SK-N-SH (cell line): ENCODE results near the gene BACE2. TPM values are rescaled to one million over a fixed set of nuclear protein-coding genes. Genes with fewer than 3 reads are reported as not detected.

ENCODE experiments used
- CTCF ChIA-PET: fragments of 300-600, 350-600 bp; formaldehyde crosslinking; extraction: SDS; loops from one replicate; lab custom pipeline; 2021; lab: Yijun Ruan, JAX
- POLR2A ChIA-PET: fragments of 350-600 bp; sonication (Branson Sonifier 250); formaldehyde crosslinking; extraction: SDS; loops from one replicate; lab custom pipeline; 2020; ENCODE audit warnings: antibody characterized with exemption, inconsistent platforms; lab: Yijun Ruan, JAX
- DNase-seq: peaks from one replicate; pipeline ENCODE4 v3.0.0; 2012
- H2AFZ ChIP-seq: fragments of 200-600 bp; sonication (generic); 2 replicates; pipeline ENCODE4 v1.8.1; 2016; ENCODE audit warnings: antibody characterized with exemption, mild to moderate bottlenecking, low read depth
- H3F3A ChIP-seq: fragments of 200-600 bp; sonication (generic); replicated peaks from 2 replicates; pipeline ENCODE3; 2016; ENCODE audit warnings: antibody characterized with exemption, mild to moderate bottlenecking; ENCODE audit not compliant: insufficient read depth
- H3K27ac ChIP-seq, 2 experiments: fragments of 200-500 bp in 1 of 2; fragments of 200-600 bp in 1 of 2; sonication (Bioruptor generic) in 1 of 2; sonication (generic), shearing (Covaris generic) in 1 of 2; 2 replicates each; pipeline versions ENCODE4 v1.5.1 to v1.6.1; 2014 to 2016; ENCODE audit warnings: low read depth in 2 of 2, inconsistent platforms in 1 of 2, low read length in 1 of 2, mild to moderate bottlenecking in 1 of 2, mixed read lengths in 1 of 2
- H3K27me3 ChIP-seq: fragments of 200-600 bp; sonication (generic), shearing (Covaris generic); 2 replicates; pipeline ENCODE4 v1.6.1; 2016; ENCODE audit warnings: mixed run types; ENCODE audit not compliant: insufficient read depth
- H3K36me3 ChIP-seq, 2 experiments: fragments of 200-500 bp in 1 of 2; fragments of 200-600 bp in 1 of 2; sonication (Bioruptor generic) in 1 of 2; sonication (generic) in 1 of 2; replicated peaks in 1 of 2; 2 replicates each; pipeline versions ENCODE3 to v1.5.1; 2014 to 2016; ENCODE audit warnings: low read length in 1 of 2, mild to moderate bottlenecking in 1 of 2; ENCODE audit not compliant: insufficient read depth in 2 of 2, control insufficient read depth in 1 of 2
- H3K4me1 ChIP-seq, 2 experiments: fragments of 200-500 bp in 1 of 2; fragments of 200-600 bp in 1 of 2; sonication (Bioruptor generic) in 1 of 2; sonication (generic), shearing (Covaris generic) in 1 of 2; 2 replicates each; pipeline versions ENCODE4 v1.5.1 to v1.6.1; 2014 to 2016; ENCODE audit warnings: low read depth in 1 of 2, low read length in 1 of 2, mixed run types in 1 of 2; ENCODE audit not compliant: insufficient read depth in 2 of 2, control insufficient read depth in 1 of 2
- H3K4me2 ChIP-seq: fragments of 200-600 bp; sonication (generic), shearing (Covaris generic); 2 replicates; pipeline ENCODE4 v1.6.1; 2017; ENCODE audit warnings: mixed run types
- H3K4me3 ChIP-seq, 2 experiments: fragments of 200-500 bp in 1 of 2; fragments of 200-600 bp in 1 of 2; sonication (Bioruptor generic) in 1 of 2; sonication (generic), shearing (Covaris generic) in 1 of 2; 2 replicates each; pipeline versions ENCODE4 v1.5.1 to v1.8.1; 2014 to 2016; ENCODE audit warnings: low read depth in 2 of 2, inconsistent platforms in 1 of 2, low read length in 1 of 2, mild to moderate bottlenecking in 1 of 2, mixed read lengths in 1 of 2, moderate library complexity in 1 of 2
- H3K79me2 ChIP-seq: fragments of 200-600 bp; sonication (generic); 2 replicates; pipeline ENCODE4 v1.8.1; 2017; ENCODE audit warnings: mild to moderate bottlenecking; ENCODE audit not compliant: insufficient read depth
- H3K9ac ChIP-seq: fragments of 200-600 bp; sonication (generic); 2 replicates; pipeline ENCODE4 v1.6.1; 2017; ENCODE audit warnings: mixed run types
- H3K9me2 ChIP-seq: fragments of 200-600 bp; sonication (generic); 2 replicates; pipeline ENCODE4 v1.6.1; 2017; ENCODE audit warnings: mixed run types
- H3K9me3 ChIP-seq: fragments of 200-600 bp; sonication (generic); 2 replicates; pipeline ENCODE4 v1.6.1; 2017; ENCODE audit warnings: mixed run types, mild to moderate bottlenecking, moderate library complexity
- H4K20me1 ChIP-seq: fragments of 200-600 bp; sonication (generic); 2 replicates; pipeline ENCODE4 v1.6.1; 2017; ENCODE audit warnings: mild to moderate bottlenecking, mixed run types; ENCODE audit not compliant: insufficient read depth
- CHD2 ChIP-seq: fragments of 150-350 bp; IDR thresholded peaks from 2 replicates; pipeline ENCODE4 v1.6.1; 2018; ENCODE audit warnings: low read length; ENCODE audit not compliant: partially characterized antibody
- EZH2phosphoT487 ChIP-seq: fragments of 200-600 bp; sonication (generic); IDR thresholded peaks from 2 replicates; pipeline ENCODE4 v1.6.1; 2017; ENCODE audit warnings: low read depth, mixed run types, mild to moderate bottlenecking, antibody characterized with exemption, moderate library complexity, borderline replicate concordance
- FOSL2 ChIP-seq: IDR thresholded peaks from 2 replicates; pipeline ENCODE4 v1.4.0; 2012; ENCODE audit warnings: low read depth, mild to moderate bottlenecking, moderate library complexity, borderline replicate concordance
- FOXJ3 ChIP-seq: sonication (generic); formaldehyde crosslinking; IDR thresholded peaks from 2 replicates; pipeline ENCODE4 v1.5.1; 2020; ENCODE audit warnings: mild to moderate bottlenecking, missing genetic modification reagents
- GABPA ChIP-seq: IDR thresholded peaks from 2 replicates; pipeline ENCODE4 v1.4.0; 2012; ENCODE audit warnings: low read depth, mild to moderate bottlenecking
- GATA2 ChIP-seq: sonication (generic); formaldehyde crosslinking; IDR thresholded peaks from 2 replicates; pipeline ENCODE4 v1.5.0; 2020; ENCODE audit warnings: mild to moderate bottlenecking, missing genetic modification reagents
- JUND ChIP-seq: IDR thresholded peaks from 2 replicates; pipeline ENCODE4 v1.4.0; 2012
- MEF2A ChIP-seq: IDR thresholded peaks from 2 replicates; pipeline ENCODE4 v1.4.0; 2012; ENCODE audit warnings: low read depth, borderline replicate concordance
- MXI1 ChIP-seq: IDR thresholded peaks from 2 replicates; pipeline ENCODE4 v1.6.1; 2012; ENCODE audit warnings: mild to moderate bottlenecking, low read depth, low read length, improper control_type of control experiment
- POLR2AphosphoS5 ChIP-seq: IDR thresholded peaks from 2 replicates; pipeline ENCODE4 v1.6.1; 2012; ENCODE audit warnings: low read depth, low read length
- RAD21 ChIP-seq: IDR thresholded peaks from 2 replicates; pipeline ENCODE4 v1.6.1; 2012; ENCODE audit warnings: mild to moderate bottlenecking, low read length
- RFX5 ChIP-seq: IDR thresholded peaks from 2 replicates; pipeline ENCODE4 v1.6.1; 2012; ENCODE audit warnings: mild to moderate bottlenecking, improper control_type of control experiment, low read length
- RXRA ChIP-seq: IDR thresholded peaks from 2 replicates; pipeline ENCODE4 v1.4.0; 2012; ENCODE audit warnings: low read depth, mild to moderate bottlenecking, borderline replicate concordance
- SMC3 ChIP-seq: IDR thresholded peaks from 2 replicates; pipeline ENCODE4 v1.6.1; 2012; ENCODE audit warnings: low read depth, low read length, improper control_type of control experiment
- TAF1 ChIP-seq: IDR thresholded peaks from 2 replicates; pipeline ENCODE4 v1.6.1; 2012; ENCODE audit warnings: low read depth, mild to moderate bottlenecking, low read length, moderate library complexity, borderline replicate concordance
- TCF12 ChIP-seq: IDR thresholded peaks from 2 replicates; pipeline ENCODE4 v1.4.0; 2012
- TEAD4 ChIP-seq: IDR thresholded peaks from 2 replicates; pipeline ENCODE4 v1.4.0; 2012; ENCODE audit warnings: mild to moderate bottlenecking, borderline replicate concordance; ENCODE audit not compliant: insufficient read depth
- WGBS: methylation state at CpG from one replicate; pipeline ENCODE4 v1.1.6; 2017; ENCODE audit warnings: low lambda C conversion rate; 5-methylcytosine and 5-hydroxymethylcytosine counted together
- polyA plus RNA-seq, 3 experiments: library from polyadenylated mRNA; depleted of rRNA; stranded (reverse); fragments of >200 nt; gene quantifications; 2 replicates each; pipeline ENCODE4 v1.2.3, GENCODE V29; 2012
- TF ChIP-seq, protein P1 (sequence below): IDR thresholded peaks from 2 replicates; pipeline ENCODE4 v1.6.1; 2012; ENCODE audit warnings: mild to moderate bottlenecking, low read depth, low read length, moderate library complexity
- TF ChIP-seq, protein P2 (sequence below): IDR thresholded peaks from 2 replicates; pipeline ENCODE4 v1.4.0; 2012; ENCODE audit warnings: low read depth, borderline replicate concordance
- TF ChIP-seq, protein P3 (sequence below): IDR thresholded peaks from 2 replicates; pipeline ENCODE4 v1.4.0; 2012; ENCODE audit warnings: low read depth, borderline replicate concordance
- TF ChIP-seq, protein P4 (sequence below): fragments of 150-350 bp; IDR thresholded peaks from 2 replicates; pipeline ENCODE4 v1.6.1; 2017; ENCODE audit warnings: antibody characterized with exemption, low read length, low read depth, borderline replicate concordance
- TF ChIP-seq, protein P5 (sequence below): fragments of 200-600 bp; sonication (generic); IDR thresholded peaks from 2 replicates; pipeline ENCODE4 v1.6.1; 2017; ENCODE audit warnings: antibody characterized with exemption, mild to moderate bottlenecking, moderate library complexity

Gene BACE2
- polyA plus RNA-seq, 1 of the 3 experiments (the other 2 are of a cell fraction), result 23.4 TPM

DNA sequence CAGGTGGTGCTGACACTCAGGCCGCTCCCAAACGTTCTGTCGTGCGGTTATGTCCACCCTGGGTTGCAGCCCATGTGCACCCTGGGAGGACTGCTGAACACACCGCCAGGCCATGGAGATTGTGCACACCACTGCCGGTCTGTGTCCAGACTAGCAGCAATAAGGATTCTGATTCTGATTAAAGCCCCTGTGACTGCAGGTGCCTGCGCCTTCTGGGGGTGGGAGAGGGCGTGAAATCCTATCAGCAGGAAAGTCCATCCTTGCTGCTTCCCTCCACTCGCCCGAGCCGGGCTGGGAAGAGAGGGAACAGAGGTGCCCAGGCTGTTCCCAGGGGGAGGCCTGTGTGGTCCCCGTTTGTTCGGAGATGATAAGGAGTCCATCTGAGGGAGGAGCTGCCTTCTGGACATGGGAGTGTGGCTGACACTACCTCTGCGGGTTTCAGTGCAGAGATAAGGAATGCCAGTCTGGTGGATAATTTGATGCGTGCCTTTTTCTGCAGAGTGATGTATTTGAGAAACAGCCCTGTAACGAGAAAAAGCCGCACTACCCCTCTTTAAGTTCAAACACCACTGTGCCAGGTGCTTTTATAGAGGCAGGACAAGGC is 41.2 kb downstream of the BACE2 start (continued):
- TF ChIP-seq MEF2A (no peak), RXRA (no peak), RAD21 (no peak)

DNA sequence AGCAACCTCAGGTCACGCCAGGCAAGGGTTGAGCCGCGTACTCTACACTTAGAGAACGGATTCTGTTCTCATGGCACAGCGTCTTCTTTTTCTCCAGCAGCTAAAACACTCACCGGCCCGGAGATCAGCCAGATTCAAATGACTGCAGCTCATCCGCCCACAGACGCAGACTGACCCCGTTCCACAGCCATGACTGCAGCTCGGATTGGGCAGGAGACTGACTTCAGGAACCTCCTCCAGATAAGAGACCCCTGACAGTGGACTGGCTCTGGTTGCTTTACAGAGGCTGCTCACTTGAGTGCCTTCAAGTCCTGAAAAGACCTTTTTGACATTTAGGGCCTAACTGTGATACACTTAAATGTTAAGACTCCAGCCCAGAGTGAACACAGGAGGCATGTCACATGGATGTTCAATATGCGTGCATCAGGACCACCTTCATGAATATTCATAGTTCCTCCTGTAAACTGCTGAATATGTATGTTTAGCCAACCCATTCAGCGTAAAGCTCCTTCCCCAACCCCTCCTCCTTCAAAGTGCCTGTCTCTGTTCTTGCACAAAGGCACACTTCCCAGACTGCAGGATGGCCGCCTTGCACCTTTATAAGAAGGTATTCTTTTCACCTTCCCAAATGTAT is 42.6 kb downstream of the BACE2 start:
- no peaks in the 10 kb centered on the region for H4K20me1 ChIP-seq
- WGBS, result 70% methylated on average over 14 of the region's 14 CpGs
- H3K4me1 ChIP-seq, result no peaks in the 10 kb centered on the region
- H3F3A ChIP-seq, result no peaks in the 10 kb centered on the region
- no peak overlapping the region for H3K4me3 ChIP-seq
- no peaks in the 10 kb centered on the region for H3K9me2 ChIP-seq
- no peaks in the 10 kb centered on the region for H3K9me3 ChIP-seq
- ChIA-PET CTCF (no interaction called here), POLR2A (no interaction called here)
- H3K4me2 ChIP-seq, result no peak overlapping the region
- TF ChIP-seq, protein P1, sequence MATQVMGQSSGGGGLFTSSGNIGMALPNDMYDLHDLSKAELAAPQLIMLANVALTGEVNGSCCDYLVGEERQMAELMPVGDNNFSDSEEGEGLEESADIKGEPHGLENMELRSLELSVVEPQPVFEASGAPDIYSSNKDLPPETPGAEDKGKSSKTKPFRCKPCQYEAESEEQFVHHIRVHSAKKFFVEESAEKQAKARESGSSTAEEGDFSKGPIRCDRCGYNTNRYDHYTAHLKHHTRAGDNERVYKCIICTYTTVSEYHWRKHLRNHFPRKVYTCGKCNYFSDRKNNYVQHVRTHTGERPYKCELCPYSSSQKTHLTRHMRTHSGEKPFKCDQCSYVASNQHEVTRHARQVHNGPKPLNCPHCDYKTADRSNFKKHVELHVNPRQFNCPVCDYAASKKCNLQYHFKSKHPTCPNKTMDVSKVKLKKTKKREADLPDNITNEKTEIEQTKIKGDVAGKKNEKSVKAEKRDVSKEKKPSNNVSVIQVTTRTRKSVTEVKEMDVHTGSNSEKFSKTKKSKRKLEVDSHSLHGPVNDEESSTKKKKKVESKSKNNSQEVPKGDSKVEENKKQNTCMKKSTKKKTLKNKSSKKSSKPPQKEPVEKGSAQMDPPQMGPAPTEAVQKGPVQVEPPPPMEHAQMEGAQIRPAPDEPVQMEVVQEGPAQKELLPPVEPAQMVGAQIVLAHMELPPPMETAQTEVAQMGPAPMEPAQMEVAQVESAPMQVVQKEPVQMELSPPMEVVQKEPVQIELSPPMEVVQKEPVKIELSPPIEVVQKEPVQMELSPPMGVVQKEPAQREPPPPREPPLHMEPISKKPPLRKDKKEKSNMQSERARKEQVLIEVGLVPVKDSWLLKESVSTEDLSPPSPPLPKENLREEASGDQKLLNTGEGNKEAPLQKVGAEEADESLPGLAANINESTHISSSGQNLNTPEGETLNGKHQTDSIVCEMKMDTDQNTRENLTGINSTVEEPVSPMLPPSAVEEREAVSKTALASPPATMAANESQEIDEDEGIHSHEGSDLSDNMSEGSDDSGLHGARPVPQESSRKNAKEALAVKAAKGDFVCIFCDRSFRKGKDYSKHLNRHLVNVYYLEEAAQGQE, result no peak
- no peak for TF ChIP-seq GABPA
- no peak for TF ChIP-seq GATA2 (CRISPR knock-in tag)
- no peak for TF ChIP-seq JUND
- TF ChIP-seq, protein P2, sequence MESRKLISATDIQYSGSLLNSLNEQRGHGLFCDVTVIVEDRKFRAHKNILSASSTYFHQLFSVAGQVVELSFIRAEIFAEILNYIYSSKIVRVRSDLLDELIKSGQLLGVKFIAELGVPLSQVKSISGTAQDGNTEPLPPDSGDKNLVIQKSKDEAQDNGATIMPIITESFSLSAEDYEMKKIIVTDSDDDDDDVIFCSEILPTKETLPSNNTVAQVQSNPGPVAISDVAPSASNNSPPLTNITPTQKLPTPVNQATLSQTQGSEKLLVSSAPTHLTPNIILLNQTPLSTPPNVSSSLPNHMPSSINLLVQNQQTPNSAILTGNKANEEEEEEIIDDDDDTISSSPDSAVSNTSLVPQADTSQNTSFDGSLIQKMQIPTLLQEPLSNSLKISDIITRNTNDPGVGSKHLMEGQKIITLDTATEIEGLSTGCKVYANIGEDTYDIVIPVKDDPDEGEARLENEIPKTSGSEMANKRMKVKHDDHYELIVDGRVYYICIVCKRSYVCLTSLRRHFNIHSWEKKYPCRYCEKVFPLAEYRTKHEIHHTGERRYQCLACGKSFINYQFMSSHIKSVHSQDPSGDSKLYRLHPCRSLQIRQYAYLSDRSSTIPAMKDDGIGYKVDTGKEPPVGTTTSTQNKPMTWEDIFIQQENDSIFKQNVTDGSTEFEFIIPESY, result no peak
- TF ChIP-seq, protein P3, sequence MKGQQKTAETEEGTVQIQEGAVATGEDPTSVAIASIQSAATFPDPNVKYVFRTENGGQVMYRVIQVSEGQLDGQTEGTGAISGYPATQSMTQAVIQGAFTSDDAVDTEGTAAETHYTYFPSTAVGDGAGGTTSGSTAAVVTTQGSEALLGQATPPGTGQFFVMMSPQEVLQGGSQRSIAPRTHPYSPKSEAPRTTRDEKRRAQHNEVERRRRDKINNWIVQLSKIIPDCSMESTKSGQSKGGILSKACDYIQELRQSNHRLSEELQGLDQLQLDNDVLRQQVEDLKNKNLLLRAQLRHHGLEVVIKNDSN, result no peak
- TF ChIP-seq, protein P4, sequence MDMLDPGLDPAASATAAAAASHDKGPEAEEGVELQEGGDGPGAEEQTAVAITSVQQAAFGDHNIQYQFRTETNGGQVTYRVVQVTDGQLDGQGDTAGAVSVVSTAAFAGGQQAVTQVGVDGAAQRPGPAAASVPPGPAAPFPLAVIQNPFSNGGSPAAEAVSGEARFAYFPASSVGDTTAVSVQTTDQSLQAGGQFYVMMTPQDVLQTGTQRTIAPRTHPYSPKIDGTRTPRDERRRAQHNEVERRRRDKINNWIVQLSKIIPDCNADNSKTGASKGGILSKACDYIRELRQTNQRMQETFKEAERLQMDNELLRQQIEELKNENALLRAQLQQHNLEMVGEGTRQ, result no peak
- no peak for TF ChIP-seq FOSL2
- no peak for TF ChIP-seq TEAD4
- no peak for TF ChIP-seq EZH2phosphoT487
- TF ChIP-seq SMC3, result no peak
- TF ChIP-seq MXI1, result no peak
- TF ChIP-seq FOXJ3 (CRISPR knock-in tag), result no peak
- TF ChIP-seq TCF12, result no peak
- no peak for TF ChIP-seq POLR2AphosphoS5
- no peak for TF ChIP-seq RXRA
- TF ChIP-seq TAF1, result no peak
- TF ChIP-seq CHD2, result no peak
- no peak for TF ChIP-seq RFX5
- TF ChIP-seq, protein P5, sequence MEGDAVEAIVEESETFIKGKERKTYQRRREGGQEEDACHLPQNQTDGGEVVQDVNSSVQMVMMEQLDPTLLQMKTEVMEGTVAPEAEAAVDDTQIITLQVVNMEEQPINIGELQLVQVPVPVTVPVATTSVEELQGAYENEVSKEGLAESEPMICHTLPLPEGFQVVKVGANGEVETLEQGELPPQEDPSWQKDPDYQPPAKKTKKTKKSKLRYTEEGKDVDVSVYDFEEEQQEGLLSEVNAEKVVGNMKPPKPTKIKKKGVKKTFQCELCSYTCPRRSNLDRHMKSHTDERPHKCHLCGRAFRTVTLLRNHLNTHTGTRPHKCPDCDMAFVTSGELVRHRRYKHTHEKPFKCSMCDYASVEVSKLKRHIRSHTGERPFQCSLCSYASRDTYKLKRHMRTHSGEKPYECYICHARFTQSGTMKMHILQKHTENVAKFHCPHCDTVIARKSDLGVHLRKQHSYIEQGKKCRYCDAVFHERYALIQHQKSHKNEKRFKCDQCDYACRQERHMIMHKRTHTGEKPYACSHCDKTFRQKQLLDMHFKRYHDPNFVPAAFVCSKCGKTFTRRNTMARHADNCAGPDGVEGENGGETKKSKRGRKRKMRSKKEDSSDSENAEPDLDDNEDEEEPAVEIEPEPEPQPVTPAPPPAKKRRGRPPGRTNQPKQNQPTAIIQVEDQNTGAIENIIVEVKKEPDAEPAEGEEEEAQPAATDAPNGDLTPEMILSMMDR, result no peak
- DNase-seq, result no peak
- H3K36me3 ChIP-seq, result no peaks in the 10 kb centered on the region
- H3K27ac ChIP-seq, result no peak overlapping the region
- H3K9ac ChIP-seq, result no peak overlapping the region
- no peaks in the 10 kb centered on the region for H3K79me2 ChIP-seq
- H3K27me3 ChIP-seq, result no peaks in the 10 kb centered on the region
- H2AFZ ChIP-seq, result no peak overlapping the region
